ENCODE results near the gene MED28.

- TF ChIP-seq EZH2 (IDR thresholded peaks at IDR 0.05; ENCODE audit: borderline replicate concordance, low read length): no peak
- TF ChIP-seq, protein P1, sequence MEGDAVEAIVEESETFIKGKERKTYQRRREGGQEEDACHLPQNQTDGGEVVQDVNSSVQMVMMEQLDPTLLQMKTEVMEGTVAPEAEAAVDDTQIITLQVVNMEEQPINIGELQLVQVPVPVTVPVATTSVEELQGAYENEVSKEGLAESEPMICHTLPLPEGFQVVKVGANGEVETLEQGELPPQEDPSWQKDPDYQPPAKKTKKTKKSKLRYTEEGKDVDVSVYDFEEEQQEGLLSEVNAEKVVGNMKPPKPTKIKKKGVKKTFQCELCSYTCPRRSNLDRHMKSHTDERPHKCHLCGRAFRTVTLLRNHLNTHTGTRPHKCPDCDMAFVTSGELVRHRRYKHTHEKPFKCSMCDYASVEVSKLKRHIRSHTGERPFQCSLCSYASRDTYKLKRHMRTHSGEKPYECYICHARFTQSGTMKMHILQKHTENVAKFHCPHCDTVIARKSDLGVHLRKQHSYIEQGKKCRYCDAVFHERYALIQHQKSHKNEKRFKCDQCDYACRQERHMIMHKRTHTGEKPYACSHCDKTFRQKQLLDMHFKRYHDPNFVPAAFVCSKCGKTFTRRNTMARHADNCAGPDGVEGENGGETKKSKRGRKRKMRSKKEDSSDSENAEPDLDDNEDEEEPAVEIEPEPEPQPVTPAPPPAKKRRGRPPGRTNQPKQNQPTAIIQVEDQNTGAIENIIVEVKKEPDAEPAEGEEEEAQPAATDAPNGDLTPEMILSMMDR (conservative IDR thresholded peaks at IDR 0.05 in 1 of 2, IDR thresholded peaks at IDR 0.05 in 1 of 2; ENCODE audit: extremely low read depth in 1 of 2, insufficient read depth in 1 of 2, low read depth in 1 of 2, low read length in 2 of 2): no peak
These were observed 48.6 kb upstream of the MED28 start for GRCh38 chr4:17565846-17566245.
